Naive B cell (primary cell): Measurements from ENCODE around the gene DUS1L. TPM values are rescaled to one million over a fixed set of nuclear protein-coding genes. Genes with fewer than 3 reads are reported as not detected.

Experiments
- ATAC-seq, 2 donors: fragments of 150-1000 bp; cut with Tn5 transposase; 2 replicates each; pipeline ENCODE4 v1.10.0; 2021; ENCODE audit warnings: low read depth in 2 of 2, mild to moderate bottlenecking in 2 of 2, moderate library complexity in 2 of 2
- DNase-seq: peaks from one replicate; pipeline ENCODE4 v3.0.0; 2022
- H3K27ac Mint-ChIP-seq, 6 donors: one replicate each; pipeline ENCODE4 v1.8.0; 2020 to 2022; ENCODE audit warnings: mild to moderate bottlenecking in 6 of 6, mixed read lengths in 6 of 6, moderate library complexity in 5 of 6, inconsistent platforms in 2 of 6
- H3K27me3 Mint-ChIP-seq, 3 donors: one replicate each; pipeline ENCODE4 v1.8.0; 2021 to 2022; ENCODE audit warnings: mixed read lengths in 3 of 3, mild to moderate bottlenecking in 1 of 3
- H3K36me3 Mint-ChIP-seq, 2 donors: one replicate each; pipeline ENCODE4 v1.8.0; 2020 to 2022; ENCODE audit warnings: mixed read lengths in 2 of 2, inconsistent platforms in 1 of 2, mild to moderate bottlenecking in 1 of 2
- H3K4me1 Mint-ChIP-seq, 3 donors: one replicate each; pipeline ENCODE4 v1.8.0; 2020 to 2022; ENCODE audit warnings: mixed read lengths in 3 of 3, inconsistent platforms in 1 of 3, mild to moderate bottlenecking in 1 of 3, moderate library complexity in 1 of 3
- H3K4me3 Mint-ChIP-seq, 8 donors: one replicate each; pipeline ENCODE4 v1.8.0; 2020 to 2022; ENCODE audit warnings: mild to moderate bottlenecking in 8 of 8, mixed read lengths in 8 of 8, moderate library complexity in 8 of 8, inconsistent platforms in 2 of 8
- H3K9me3 Mint-ChIP-seq, 7 donors: one replicate each; pipeline ENCODE4 v1.8.0; 2020 to 2022; ENCODE audit warnings: mixed read lengths in 7 of 7, mild to moderate bottlenecking in 5 of 7, inconsistent platforms in 2 of 7, moderate library complexity in 1 of 7
- polyA plus RNA-seq, 6 donors: library from polyadenylated mRNA; unstranded; fragments of 300-500 nt; fragmentation: Illumina TruSeq; gene quantifications; one replicate each; pipeline ENCODE4 v1.2.3, GENCODE V29; 2021; ENCODE audit warnings: low read depth in 6 of 6

The DUS1L gene
- polyA plus RNA-seq, 6 donors from 2014 or later: 52.4 to 86.5 (median 68.2) TPM

DNA sequence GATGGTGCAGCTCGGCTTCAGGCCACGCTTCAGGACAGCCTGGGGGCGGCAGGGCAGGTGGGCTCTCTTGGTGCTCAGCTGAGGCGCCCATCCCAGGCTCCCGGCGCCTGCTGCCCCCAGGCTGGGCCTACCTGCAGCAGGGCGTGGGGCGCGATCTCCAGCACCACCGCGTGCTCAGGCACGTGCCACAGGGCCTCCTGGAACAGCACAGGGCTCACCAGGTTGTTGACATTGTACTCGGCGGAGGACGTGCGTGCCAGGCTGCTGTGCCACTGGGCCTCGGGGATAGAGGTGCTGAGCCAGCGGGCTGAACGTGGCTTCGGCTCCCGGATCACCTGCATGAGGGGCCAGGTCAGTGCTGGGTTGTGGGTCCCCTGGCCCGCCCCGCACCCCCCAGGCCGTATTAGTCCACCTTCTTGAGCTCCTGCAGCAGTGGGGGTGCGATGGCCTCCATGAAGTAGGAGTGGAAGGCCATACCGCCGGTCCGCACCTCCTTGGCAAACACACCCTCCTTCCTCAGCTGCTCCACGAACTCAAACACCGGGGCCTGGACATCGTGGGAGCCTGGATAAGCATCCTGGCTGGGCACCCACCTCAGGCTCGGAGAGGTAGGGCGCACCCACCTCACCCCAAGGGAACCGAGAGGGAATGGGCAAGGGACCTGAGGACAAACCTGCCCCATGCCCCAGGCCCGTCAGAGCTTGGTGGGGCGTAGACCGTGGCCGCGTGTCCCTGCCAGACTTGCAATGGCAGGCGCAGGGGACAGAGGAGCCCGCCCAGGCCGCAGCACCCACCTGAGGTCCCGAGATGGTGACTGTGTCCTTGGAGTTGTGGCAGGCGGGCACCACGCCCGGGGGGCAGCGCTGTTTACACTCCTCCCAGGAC, 23.5 kb upstream of the DUS1L start:
- H3K9me3 Mint-ChIP-seq: no peaks in the 10 kb centered on the region
- H3K4me3 Mint-ChIP-seq: no peak overlapping the region
- H3K36me3 Mint-ChIP-seq: no peaks in the 10 kb centered on the region
- no peaks in the 10 kb centered on the region for H3K27me3 Mint-ChIP-seq
- no peak for ATAC-seq
- DNase-seq: no peak
- H3K27ac Mint-ChIP-seq: no peak overlapping the region
- H3K4me1 Mint-ChIP-seq: no peaks in the 10 kb centered on the region

DNA sequence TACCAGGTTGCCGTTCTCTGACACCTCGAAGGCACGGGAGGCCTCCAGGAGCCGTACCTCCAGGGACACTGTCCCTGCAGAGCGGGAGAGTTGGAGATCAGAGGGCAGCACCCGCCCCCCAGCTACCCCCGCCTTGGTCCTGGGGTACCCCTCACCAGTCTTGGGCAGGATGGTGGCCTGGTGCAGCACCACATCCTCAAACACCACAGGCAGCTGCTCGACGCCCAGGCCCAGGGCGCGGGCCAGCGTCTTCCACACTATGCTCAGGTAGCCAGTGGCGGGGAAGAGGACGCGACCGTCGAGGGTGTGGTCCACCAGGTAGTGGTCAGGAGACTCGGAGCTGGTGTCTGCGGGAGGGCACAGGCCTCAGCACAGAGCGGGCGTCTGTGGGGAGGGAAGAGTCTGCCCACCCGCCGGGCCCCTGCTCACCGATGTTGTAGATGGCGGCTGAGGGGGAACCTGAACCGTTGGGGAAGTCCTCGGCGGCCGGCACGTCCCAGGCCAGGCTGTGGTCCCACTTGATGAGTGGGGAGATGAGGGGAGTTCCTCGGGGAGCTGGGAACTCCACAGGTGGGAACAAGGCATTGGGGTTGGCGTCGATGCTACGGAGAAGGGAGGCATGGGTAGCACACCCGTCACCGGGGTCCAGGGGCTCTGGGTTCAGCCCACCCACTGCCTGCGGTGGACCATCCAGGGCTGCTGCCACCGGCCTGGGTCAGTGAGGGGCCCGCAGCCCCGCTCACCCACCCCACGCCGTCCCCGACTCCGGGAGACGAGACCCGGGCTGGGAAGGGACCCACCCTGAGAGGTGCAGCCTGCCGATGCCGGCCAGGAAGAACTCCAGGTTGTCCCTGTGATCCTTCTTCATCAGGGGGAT, 22.6 kb upstream of the DUS1L start:
- no peak overlapping the region for H3K27ac Mint-ChIP-seq
- DNase-seq: no peak
- H3K4me1 Mint-ChIP-seq: no peaks in the 10 kb centered on the region
- no peaks in the 10 kb centered on the region for H3K27me3 Mint-ChIP-seq
- H3K9me3 Mint-ChIP-seq: no peaks in the 10 kb centered on the region
- no peak for ATAC-seq
- H3K4me3 Mint-ChIP-seq: no peak overlapping the region
- H3K36me3 Mint-ChIP-seq: no peaks in the 10 kb centered on the region

DNA sequence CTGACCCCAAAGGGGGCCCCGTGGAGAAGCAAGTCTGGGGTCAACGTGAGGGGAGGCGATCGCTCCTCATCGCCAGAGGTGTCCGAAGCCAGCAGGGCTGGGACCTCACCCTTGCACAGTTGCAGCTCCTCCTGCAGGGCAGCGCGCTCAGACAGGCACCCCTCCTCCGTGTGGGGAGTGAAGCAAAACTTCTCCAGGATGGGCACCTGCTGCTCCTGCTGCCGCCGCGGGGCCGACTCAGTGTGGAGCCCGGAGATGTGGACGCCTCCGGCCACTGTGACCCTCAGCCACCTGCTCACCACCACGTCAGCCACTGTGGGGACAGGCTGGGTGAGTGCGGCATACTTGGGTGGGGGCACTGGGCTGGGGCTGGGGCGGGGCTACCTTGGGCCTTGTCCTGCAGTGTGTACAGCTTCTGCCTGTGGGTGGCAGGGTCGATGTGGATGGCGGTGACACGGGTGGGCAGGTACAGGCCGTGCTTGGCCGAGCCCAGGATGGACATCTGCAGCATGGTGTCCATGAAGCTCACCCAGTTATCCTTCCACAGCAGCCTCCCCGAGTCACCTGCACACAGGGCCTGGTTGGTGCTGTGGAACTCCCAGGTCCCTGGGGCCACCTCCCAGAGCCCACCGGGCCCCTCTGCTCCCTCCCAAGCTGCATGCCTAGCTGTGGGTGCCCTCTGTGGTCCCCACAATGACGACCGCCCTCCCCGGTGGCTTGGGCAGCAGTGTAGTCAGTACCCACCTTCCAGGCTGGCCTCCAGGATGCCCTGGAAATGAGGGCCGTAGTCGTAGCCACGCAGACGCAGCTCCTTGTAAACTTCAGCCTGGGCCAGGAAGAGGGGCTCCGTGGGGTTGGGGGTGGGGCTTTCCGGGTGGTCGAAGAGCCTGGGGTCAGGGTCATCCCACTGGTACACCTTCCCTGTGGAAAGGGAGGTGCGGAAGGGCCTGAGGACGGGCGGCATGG, 21.6 kb upstream of the DUS1L start:
- no peak for DNase-seq
- Mint-ChIP-seq H3K27ac (no peak overlapping the region), H3K36me3 (no peaks in the 10 kb centered on the region), H3K27me3 (no peaks in the 10 kb centered on the region), H3K9me3 (no peaks in the 10 kb centered on the region), H3K4me1 (no peaks in the 10 kb centered on the region), H3K4me3 (no peak overlapping the region)
- ATAC-seq: no peak

DNA sequence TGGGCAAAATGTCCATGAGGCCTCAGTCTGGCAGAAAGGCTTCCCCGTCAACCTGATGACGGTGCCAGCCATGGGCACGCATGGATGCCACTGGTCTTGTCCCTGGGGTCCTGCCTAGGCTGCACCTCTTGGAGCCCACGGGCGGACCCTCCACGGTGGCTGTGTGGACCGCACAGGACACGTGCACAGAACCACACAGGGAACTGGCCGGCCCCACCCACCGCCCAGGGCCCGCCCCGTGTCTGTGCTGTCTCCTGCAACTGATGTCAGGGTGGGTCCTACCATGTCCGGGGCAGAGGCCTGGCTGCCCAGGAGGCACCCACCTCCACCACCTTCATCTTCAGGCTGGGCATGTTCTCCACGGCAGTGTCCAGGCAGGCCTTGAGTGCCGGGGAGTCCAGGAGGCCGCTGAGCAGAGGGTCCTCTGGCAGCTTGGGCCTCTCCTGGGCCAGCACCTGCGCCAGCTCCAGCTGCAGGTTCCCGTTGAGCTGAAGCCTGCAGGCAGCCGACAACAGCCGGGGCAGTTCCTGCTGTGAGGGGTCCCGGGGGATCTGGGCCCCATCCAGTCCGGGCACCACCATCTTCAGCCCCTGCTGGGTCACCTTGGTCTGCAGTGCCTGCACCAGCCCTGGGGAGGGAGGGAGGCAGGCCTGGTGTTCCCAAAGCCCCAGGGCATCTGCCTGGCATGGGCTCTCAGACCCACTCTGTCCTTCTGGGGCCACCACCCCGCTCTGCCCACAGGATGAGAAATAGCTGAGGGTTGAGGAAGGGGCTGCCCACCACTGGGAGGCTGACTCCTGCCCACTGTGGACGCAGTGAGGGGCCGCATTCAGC, 20.5 kb upstream of the DUS1L start:
- Mint-ChIP-seq H3K36me3 (no peaks in the 10 kb centered on the region), H3K9me3 (no peaks in the 10 kb centered on the region), H3K4me1 (no peaks in the 10 kb centered on the region), H3K27ac (no peak overlapping the region), H3K27me3 (no peaks in the 10 kb centered on the region), H3K4me3 (no peak overlapping the region)
- DNase-seq: no peak
- no peak for ATAC-seq

DNA sequence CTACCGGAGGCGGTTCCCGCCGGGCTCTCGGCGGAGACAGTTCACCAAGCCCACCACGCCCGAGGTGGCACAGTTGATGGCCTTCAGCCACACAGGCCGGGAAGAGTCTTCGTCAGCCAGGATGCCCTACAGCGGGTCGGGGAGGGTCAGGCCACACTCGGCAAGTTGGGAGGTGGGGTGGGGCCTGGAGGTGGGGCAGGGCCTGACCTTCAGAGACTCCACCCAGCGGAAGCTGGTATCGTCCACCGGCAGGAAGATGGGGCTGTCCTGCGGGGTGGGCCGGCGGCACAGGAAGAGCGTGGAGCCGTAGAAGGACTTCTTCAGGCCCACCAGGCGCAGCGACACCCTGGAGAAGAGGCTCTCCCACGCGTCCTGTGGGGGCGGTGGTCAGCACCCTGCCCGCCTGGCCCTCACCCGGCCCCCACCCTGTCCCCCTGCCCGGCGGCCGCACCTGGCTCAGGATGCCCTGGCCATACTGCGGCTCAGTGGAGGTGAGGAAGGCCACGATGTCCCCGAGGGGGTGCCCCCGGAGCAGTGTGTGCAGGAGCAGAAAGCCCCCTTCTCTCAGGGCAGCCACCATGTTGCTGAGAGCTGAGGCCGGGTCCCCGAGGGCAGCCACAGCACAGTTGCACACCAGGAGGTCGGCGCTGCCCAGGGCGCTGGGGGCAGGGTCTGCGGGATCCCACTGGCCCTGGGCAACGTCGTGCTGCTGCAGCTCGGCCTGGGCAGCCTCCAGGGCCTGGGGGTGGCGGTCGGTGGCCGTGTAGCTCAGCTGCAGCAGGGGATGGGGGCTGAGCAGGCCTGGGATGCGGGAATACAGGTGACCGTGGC, 19.6 kb upstream of the DUS1L start:
- Mint-ChIP-seq H3K36me3 (no peaks in the 10 kb centered on the region), H3K27me3 (no peaks in the 10 kb centered on the region), H3K4me3 (no peak overlapping the region), H3K27ac (no peak overlapping the region), H3K9me3 (no peaks in the 10 kb centered on the region), H3K4me1 (no peaks in the 10 kb centered on the region)
- no peak for DNase-seq
- no peak for ATAC-seq

DNA sequence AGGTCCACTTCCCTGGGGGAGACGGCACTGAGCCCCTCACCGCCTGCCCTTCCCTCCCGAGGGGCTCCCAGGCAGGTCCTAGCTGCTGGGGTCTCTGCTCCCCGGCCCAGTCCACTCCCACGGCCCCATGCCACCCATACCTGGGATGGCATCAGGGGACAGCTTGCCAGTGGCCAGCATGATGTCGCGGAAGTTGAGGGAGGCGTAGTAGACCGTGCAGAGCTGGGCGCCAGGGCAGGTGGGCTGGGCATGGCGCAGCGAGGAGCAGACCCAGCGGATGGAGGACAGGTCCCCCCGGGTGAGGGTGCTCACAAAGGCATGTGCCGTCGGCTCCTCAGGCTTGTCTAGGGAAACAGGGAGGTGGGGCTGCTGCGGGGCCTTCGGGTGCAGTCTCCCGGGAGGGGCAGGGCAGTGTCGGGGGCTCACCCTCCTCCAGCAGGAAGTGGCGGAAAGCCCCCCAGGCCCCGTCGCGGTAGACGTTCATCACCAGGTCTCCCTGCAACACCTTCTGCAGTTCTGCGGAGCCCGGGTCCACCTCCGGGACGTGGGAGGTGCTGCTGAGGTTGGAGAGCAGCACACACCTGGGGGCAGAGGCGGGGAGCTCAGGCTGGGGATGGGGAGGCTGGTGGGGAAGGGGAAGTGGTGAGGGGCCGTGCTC, 18.9 kb upstream of the DUS1L start:
- Mint-ChIP-seq H3K4me3 (no peak overlapping the region), H3K36me3 (no peaks in the 10 kb centered on the region), H3K27ac (no peak overlapping the region), H3K4me1 (no peaks in the 10 kb centered on the region), H3K9me3 (no peaks in the 10 kb centered on the region), H3K27me3 (no peaks in the 10 kb centered on the region)
- ATAC-seq (no peak), DNase-seq (no peak)

DNA sequence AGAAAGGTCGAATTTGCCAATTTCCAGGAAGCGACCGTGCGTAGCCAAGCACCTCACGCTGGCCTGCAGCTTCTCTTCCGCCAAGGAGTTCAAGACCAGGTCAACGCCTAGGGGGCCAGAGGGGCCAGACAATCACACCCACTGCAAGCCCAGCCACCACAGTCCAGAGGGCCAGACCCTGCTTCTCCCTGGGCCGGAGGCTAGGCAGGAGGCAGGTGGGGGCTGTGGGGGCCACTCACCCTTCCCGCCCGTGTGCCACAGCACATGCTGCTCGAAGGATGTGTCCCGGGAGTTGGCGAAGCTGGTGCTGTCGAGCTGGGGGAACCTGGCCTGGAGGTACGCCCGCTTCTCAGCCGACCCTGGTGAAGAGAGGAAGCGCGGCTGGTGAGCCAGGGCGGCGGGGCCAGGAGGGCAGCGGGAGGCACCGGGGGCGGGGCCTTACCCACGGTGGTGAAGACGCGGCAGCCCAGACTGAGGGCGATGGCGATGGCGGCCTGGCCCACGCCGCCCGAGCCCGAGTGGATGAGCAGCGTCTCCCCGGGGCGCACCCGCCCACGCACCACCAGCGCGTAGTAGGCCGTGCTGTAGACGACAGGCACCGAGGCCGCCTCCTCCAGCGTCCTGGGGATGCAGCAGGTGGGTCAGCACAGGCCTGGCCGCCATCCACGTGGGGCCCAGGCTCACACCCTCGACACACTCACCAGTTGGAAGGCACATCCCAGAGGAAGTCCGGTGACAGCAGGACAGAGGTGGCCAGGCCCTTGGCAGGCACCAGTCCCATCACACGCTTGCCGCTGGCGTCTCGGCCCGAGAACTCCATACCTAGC, 18.1 kb upstream of the DUS1L start:
- H3K27me3 Mint-ChIP-seq: no peaks in the 10 kb centered on the region
- no peaks in the 10 kb centered on the region for H3K4me1 Mint-ChIP-seq
- ATAC-seq (no peak), DNase-seq (no peak)
- H3K4me3 Mint-ChIP-seq: no peak overlapping the region
- H3K9me3 Mint-ChIP-seq: no peaks in the 10 kb centered on the region
- no peak overlapping the region for H3K27ac Mint-ChIP-seq
- no peaks in the 10 kb centered on the region for H3K36me3 Mint-ChIP-seq

DNA sequence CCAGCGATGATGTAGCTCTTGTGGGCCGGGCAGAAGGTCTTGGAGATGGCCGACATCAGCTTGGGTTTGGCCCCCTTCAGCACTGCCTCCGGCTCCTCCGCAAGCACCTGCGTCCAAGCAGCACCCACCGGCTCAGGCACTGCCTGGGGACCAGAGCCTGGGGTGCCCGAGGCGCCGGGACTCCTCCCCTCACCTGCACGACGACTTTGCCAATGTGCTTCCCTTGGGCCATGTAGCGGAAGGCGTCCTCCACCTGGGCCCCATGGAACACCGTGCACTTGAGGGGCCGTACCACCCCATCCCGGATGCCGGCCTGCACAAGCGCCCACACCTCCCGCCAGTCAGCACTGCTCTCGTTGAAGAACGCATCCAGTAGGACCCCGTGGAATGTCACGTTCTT, 17.4 kb upstream of the DUS1L start:
- H3K27ac Mint-ChIP-seq: no peak overlapping the region
- DNase-seq (no peak), ATAC-seq (no peak)
- no peak overlapping the region for H3K4me3 Mint-ChIP-seq
- no peaks in the 10 kb centered on the region for H3K4me1 Mint-ChIP-seq
- H3K36me3 Mint-ChIP-seq: no peaks in the 10 kb centered on the region
- H3K9me3 Mint-ChIP-seq: no peaks in the 10 kb centered on the region
- H3K27me3 Mint-ChIP-seq: no peaks in the 10 kb centered on the region

DNA sequence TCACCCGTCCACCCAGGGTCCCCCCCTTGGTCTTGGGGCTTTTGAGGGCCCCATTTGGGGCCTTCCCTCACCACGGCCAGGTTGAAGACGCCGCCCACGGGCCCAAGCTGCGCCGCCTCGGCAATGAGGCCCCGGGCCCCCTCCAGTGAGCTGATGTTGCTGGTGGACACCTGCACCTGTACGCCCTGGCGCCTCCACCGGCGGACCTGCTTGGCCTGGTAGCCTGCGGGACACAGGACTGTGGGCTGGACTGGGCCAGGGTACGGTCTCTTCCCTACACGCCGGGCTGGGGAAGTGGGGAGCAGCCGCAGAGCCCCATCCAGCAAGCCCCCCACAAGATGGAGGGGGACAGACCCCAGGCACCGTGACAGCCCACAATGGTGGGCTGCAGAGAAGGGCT, 16.9 kb upstream of the DUS1L start:
- Mint-ChIP-seq H3K4me1 (no peaks in the 10 kb centered on the region), H3K27ac (no peak overlapping the region), H3K4me3 (no peak overlapping the region), H3K9me3 (no peaks in the 10 kb centered on the region), H3K27me3 (no peaks in the 10 kb centered on the region), H3K36me3 (no peaks in the 10 kb centered on the region)
- DNase-seq (no peak), ATAC-seq (no peak)

DNA sequence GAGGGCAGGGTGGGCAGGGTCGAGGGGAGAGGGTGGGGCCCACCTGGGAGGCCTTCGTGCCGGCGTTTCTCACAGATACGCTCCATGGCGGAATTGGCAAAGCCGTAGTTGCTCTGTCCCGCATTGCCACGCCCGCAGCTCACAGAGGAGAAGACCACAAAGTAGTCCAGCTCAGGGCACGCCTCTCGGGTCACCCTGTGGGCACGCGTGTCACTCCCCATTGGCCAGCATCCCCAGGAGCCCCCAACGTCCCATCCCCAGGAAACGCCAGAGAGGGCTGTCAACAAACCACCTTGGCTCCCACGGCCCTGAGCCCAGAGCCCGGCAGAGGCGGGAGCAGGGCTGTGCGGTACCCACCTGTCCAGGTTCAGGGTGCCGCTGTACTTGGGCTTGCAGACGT, 16.4 kb upstream of the DUS1L start:
- H3K27me3 Mint-ChIP-seq: no peaks in the 10 kb centered on the region
- H3K9me3 Mint-ChIP-seq: no peaks in the 10 kb centered on the region
- no peak overlapping the region for H3K4me3 Mint-ChIP-seq
- DNase-seq (no peak), ATAC-seq (no peak)
- no peaks in the 10 kb centered on the region for H3K4me1 Mint-ChIP-seq
- H3K27ac Mint-ChIP-seq: no peak overlapping the region
- no peaks in the 10 kb centered on the region for H3K36me3 Mint-ChIP-seq

DNA sequence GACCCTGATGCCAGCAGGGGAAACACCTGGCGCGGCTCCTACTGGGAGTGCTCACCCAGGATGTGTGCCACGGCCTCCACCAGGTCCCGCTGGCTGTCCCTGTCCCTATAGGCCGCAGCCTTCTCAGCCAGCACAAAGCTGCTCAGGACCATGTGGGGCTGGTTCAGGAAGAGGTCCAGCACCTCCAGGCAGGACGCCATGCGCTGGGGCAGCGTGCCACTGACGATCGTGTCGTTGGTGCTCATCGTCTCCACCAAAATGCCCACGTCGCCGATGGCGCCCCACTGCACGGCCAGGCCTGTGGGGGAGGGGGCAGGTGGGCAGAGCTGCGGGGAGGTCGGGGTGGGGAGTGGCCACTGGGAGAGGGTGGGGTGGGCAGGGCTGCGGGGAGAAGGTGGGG, 15.9 kb upstream of the DUS1L start:
- no peak overlapping the region for H3K4me3 Mint-ChIP-seq
- no peaks in the 10 kb centered on the region for H3K36me3 Mint-ChIP-seq
- DNase-seq (no peak), ATAC-seq (no peak)
- H3K9me3 Mint-ChIP-seq: no peaks in the 10 kb centered on the region
- no peaks in the 10 kb centered on the region for H3K27me3 Mint-ChIP-seq
- no peak overlapping the region for H3K27ac Mint-ChIP-seq
- H3K4me1 Mint-ChIP-seq: no peaks in the 10 kb centered on the region
